DND-41 (cell line): ENCODE data around the gene C1orf21.

Experiments used
- ATAC-seq: fragments of 200-7000 bp; cut with Tn5 transposase; 3 replicates; pipeline ENCODE4 v1.9.1; 2021; ENCODE audit warnings: low read depth; ENCODE audit not compliant: insufficient read depth
- DNase-seq: peaks from one replicate; pipeline ENCODE4 v3.0.0-alpha.2; 2020
- H2AFZ ChIP-seq: 2 replicates; pipeline ENCODE4 v1.6.0; 2012; ENCODE audit warnings: low read depth, low read length
- H3K27ac ChIP-seq: 2 replicates; pipeline ENCODE4 v1.5.1; 2012; ENCODE audit warnings: low read length, inconsistent platforms
- H3K27me3 ChIP-seq: fragments of 200-600 bp; sonication (generic); 2 replicates; pipeline ENCODE4 v1.6.0; 2012; ENCODE audit warnings: low read length, mild to moderate bottlenecking, inconsistent platforms; ENCODE audit not compliant: insufficient read depth, poor library complexity
- H3K36me3 ChIP-seq: 2 replicates; pipeline ENCODE4 v1.5.1; 2012; ENCODE audit warnings: low read length, inconsistent platforms; ENCODE audit not compliant: insufficient read depth
- H3K4me1 ChIP-seq: 2 replicates; pipeline ENCODE4 v1.5.1; 2012; ENCODE audit warnings: mild to moderate bottlenecking, low read length; ENCODE audit not compliant: insufficient read depth
- H3K4me2 ChIP-seq: 2 replicates; pipeline ENCODE4 v1.6.0; 2012; ENCODE audit warnings: mild to moderate bottlenecking, moderate library complexity, low read length, inconsistent platforms; ENCODE audit not compliant: insufficient read depth
- H3K4me3 ChIP-seq, 2 experiments: fragments of 200-600 bp in 1 of 2; shearing (Covaris generic) in 1 of 2; 2 replicates each; pipeline ENCODE4 v1.5.1; 2012 to 2016; ENCODE audit warnings: inconsistent platforms in 2 of 2, low read length in 2 of 2, mild to moderate bottlenecking in 2 of 2, low read depth in 1 of 2, moderate library complexity in 1 of 2
- H3K79me2 ChIP-seq: 2 replicates; pipeline ENCODE4 v1.6.0; 2012; ENCODE audit warnings: low read length, inconsistent platforms; ENCODE audit not compliant: insufficient read depth
- H3K9ac ChIP-seq: 2 replicates; pipeline ENCODE4 v1.6.0; 2012; ENCODE audit warnings: low read depth, mild to moderate bottlenecking, inconsistent platforms, low read length, moderate library complexity
- H3K9me3 ChIP-seq: 2 replicates; pipeline ENCODE4 v1.5.1; 2012; ENCODE audit warnings: low read length, moderate library complexity, mild to moderate bottlenecking, inconsistent platforms; ENCODE audit not compliant: insufficient read depth, severe bottlenecking
- H4K20me1 ChIP-seq: 2 replicates; pipeline ENCODE4 v1.6.0; 2012; ENCODE audit warnings: low read length; ENCODE audit not compliant: insufficient read depth
- CTCF ChIP-seq: IDR thresholded peaks from 2 replicates; pipeline ENCODE4 v1.5.1; 2012; ENCODE audit warnings: borderline replicate concordance, low read length, moderate library complexity, mild to moderate bottlenecking; ENCODE audit not compliant: poor library complexity, severe bottlenecking; ENCODE audit errors: extremely low read depth
- EZH2 ChIP-seq: IDR thresholded peaks from 3 replicates; pipeline ENCODE4 v1.6.1; 2012; ENCODE audit warnings: borderline replicate concordance, low read depth, mild to moderate bottlenecking, moderate library complexity, low read length, inconsistent platforms; ENCODE audit not compliant: severe bottlenecking

C1orf21 gene

GRCh38 chr1:184649451-184649888 is 262.6 kb downstream of the C1orf21 start:
- H3K27me3 ChIP-seq, result no peaks in the 10 kb centered on the region
- peaks cover 1% of the 10 kb centered on the region for H3K9me3 ChIP-seq
- no peak overlapping the region for H3K27ac ChIP-seq
- no peak overlapping the region for H3K9ac ChIP-seq
- H3K4me3 ChIP-seq, result no peak overlapping the region
- no peak for TF ChIP-seq CTCF
- TF ChIP-seq EZH2, result no peak
- no peaks in the 10 kb centered on the region for H3K36me3 ChIP-seq
- no peaks in the 10 kb centered on the region for H4K20me1 ChIP-seq
- H2AFZ ChIP-seq, result no peak overlapping the region
- ATAC-seq (no peak), DNase-seq (no peak)
- H3K79me2 ChIP-seq, result no peaks in the 10 kb centered on the region
- no peak overlapping the region for H3K4me2 ChIP-seq
- peaks cover 7% of the 10 kb centered on the region; the same call in 1 of the 2 replicates for H3K4me1 ChIP-seq

- Histone ChIP-seq H2AFZ (no peak overlapping the region), H3K36me3 (no peaks in the 10 kb centered on the region), H3K9ac (no peak overlapping the region), H3K27ac (no peak overlapping the region), H4K20me1 (no peaks in the 10 kb centered on the region), H3K9me3 (peaks cover 1% of the 10 kb centered on the region), H3K27me3 (no peaks in the 10 kb centered on the region), H3K4me3 (no peak overlapping the region), H3K4me2 (no peak overlapping the region), H3K79me2 (no peaks in the 10 kb centered on the region), H3K4me1 (peaks cover 7% of the 10 kb centered on the region; the same call in 1 of the 2 replicates)
- TF ChIP-seq CTCF (no peak), EZH2 (no peak)
- ATAC-seq (no peak), DNase-seq (no peak)
These were observed 263.5 kb downstream of the C1orf21 start for GRCh38 chr1:184650177-184650866.

GRCh38 chr1:184655185-184655584 is 268.4 kb downstream of the C1orf21 start:
- Histone ChIP-seq H3K4me2 (no peak overlapping the region), H3K27ac (no peak overlapping the region), H3K9ac (no peak overlapping the region), H3K36me3 (no peaks in the 10 kb centered on the region), H4K20me1 (no peaks in the 10 kb centered on the region), H3K9me3 (peaks cover 1% of the 10 kb centered on the region), H3K27me3 (no peaks in the 10 kb centered on the region), H3K79me2 (no peaks in the 10 kb centered on the region), H3K4me1 (no peaks in the 10 kb centered on the region), H3K4me3 (no peak overlapping the region), H2AFZ (no peak overlapping the region)
- TF ChIP-seq EZH2 (no peak), CTCF (no peak)
- DNase-seq (no peak), ATAC-seq (no peak)

- Histone ChIP-seq H3K9ac (no peak overlapping the region), H3K79me2 (no peaks in the 10 kb centered on the region), H3K4me2 (no peak overlapping the region), H3K27ac (no peak overlapping the region), H3K4me3 (no peak overlapping the region), H2AFZ (no peak overlapping the region), H3K27me3 (no peaks in the 10 kb centered on the region), H3K9me3 (peaks cover 1% of the 10 kb centered on the region), H3K4me1 (no peaks in the 10 kb centered on the region), H3K36me3 (no peaks in the 10 kb centered on the region), H4K20me1 (no peaks in the 10 kb centered on the region)
- no peak for DNase-seq
- no peak for ATAC-seq
- TF ChIP-seq EZH2 (no peak), CTCF (no peak)
These were observed 269.4 kb downstream of the C1orf21 start for GRCh38 chr1:184656221-184656620.
